Left ventricle myocardium inferior (tissue), 1 donor: ENCODE results near the gene FA2H. TPM values are rescaled to one million over a fixed set of nuclear protein-coding genes. Genes with fewer than 3 reads are reported as not detected.
A peak's percentile ranks its signal among the peaks of the same experiment; 100 is the strongest.
"Not testable (repeated sequence)": the region's sequence is repeated elsewhere in the genome, so short reads cannot be mapped to it uniquely, and the experiment has no call there.

ENCODE experiments used
- DNase-seq: peaks from one replicate; pipeline ENCODE4 v3.0.0-alpha.2; 2020
- H3K27ac ChIP-seq: fragments of 200-600 bp; replicated peaks from 2 replicates; pipeline ENCODE4 v1.8.0; 2021
- H3K27me3 ChIP-seq: fragments of 200-600 bp; 2 replicates; pipeline ENCODE4 v1.8.0; 2021; ENCODE audit warnings: low read depth
- H3K36me3 ChIP-seq: fragments of 200-600 bp; 2 replicates; pipeline ENCODE4 v1.8.0; 2021
- H3K4me1 ChIP-seq: fragments of 200-600 bp; 2 replicates; pipeline ENCODE4 v1.8.0; 2021
- H3K4me3 ChIP-seq: fragments of 200-600 bp; 2 replicates; pipeline ENCODE4 v1.8.0; 2021; ENCODE audit warnings: mild to moderate bottlenecking, moderate library complexity
- H3K9me3 ChIP-seq: fragments of 200-600 bp; replicated peaks from 2 replicates; pipeline ENCODE4 v1.8.0; 2021
- intact Hi-C: fragments of 100-400 bp; cut with micrococcal nuclease; formaldehyde crosslinking; loops from one replicate; pipeline ENCODE4 v1.11.0; 2022
- total RNA-seq: library from RNA; stranded (reverse); fragmentation: NEBNext Ultra II Directional; extraction: Animal tissue kit (Norgen Biotek cat#: 25700); gene quantifications from one replicate; pipeline ENCODE4 v1.2.1, GENCODE V29; 2021
- TF ChIP-seq, protein P1 (sequence below): fragments of 200-600 bp; IDR thresholded peaks from 2 replicates; pipeline ENCODE4 v1.8.0; 2021; ENCODE audit warnings: antibody characterized with exemption, mild to moderate bottlenecking, borderline replicate concordance
- donor health status: DM: no; HTN: yes; CAD: no; lungs with severe emphysema.

FA2H gene
- total RNA-seq, 1 donor from 2014 or later: not detected

DNA sequence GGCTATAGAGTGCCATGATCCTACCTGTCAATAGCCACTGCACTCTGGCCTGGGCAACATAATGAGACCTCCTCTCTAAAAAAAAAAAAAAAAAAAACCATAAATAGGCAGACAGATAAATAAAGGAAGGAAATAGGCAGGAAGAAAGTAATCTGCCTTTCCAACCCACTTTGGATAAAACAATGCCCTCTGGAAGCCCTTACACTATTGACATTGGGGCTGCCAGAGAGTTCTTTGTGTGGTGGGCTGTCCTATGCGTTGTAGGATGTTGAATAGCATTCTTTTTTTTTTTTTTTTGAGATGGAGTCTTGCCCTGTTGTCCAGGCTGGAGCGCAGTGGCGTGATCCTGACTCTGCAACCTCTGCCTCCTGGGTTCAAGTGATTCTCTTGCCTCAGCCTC lies 100.7 kb downstream of the FA2H start:
- TF ChIP-seq, protein P1, sequence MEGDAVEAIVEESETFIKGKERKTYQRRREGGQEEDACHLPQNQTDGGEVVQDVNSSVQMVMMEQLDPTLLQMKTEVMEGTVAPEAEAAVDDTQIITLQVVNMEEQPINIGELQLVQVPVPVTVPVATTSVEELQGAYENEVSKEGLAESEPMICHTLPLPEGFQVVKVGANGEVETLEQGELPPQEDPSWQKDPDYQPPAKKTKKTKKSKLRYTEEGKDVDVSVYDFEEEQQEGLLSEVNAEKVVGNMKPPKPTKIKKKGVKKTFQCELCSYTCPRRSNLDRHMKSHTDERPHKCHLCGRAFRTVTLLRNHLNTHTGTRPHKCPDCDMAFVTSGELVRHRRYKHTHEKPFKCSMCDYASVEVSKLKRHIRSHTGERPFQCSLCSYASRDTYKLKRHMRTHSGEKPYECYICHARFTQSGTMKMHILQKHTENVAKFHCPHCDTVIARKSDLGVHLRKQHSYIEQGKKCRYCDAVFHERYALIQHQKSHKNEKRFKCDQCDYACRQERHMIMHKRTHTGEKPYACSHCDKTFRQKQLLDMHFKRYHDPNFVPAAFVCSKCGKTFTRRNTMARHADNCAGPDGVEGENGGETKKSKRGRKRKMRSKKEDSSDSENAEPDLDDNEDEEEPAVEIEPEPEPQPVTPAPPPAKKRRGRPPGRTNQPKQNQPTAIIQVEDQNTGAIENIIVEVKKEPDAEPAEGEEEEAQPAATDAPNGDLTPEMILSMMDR: no peak
- Histone ChIP-seq H3K4me1 (no peaks in the 10 kb centered on the region), H3K9me3 (no peaks in the 10 kb centered on the region), H3K36me3 (peaks cover 24% of the 10 kb centered on the region), H3K4me3 (no peak overlapping the region), H3K27ac (no peak overlapping the region), H3K27me3 (no peaks in the 10 kb centered on the region)
- no peak for DNase-seq
- intact Hi-C loops: no loop called here

DNA sequence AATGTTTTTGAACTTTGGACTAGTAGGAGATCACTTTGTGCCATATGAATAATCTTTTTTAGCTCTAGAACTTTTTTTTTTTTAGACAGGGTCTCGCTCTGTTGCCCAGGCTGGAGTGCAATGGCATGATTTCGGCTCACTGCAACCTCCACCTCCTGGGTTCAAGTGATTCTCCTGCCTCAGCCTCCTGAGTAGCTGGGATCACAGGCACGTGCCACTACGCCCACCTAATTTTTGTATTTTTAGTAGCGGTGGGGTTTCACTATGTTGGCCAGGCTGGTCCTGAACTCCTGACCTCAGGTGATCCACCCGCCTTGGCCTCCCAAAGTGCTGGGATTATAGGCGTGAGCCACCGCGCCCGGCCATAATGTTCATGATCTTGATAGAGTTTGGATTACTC lies 105.7 kb downstream of the FA2H start:
- H3K4me3 ChIP-seq, H3K27ac ChIP-seq, H3K27me3 ChIP-seq, intact Hi-C loops, H3K9me3 ChIP-seq, DNase-seq: not testable (repeated sequence)
- Histone ChIP-seq H3K36me3 (peaks cover 24% of the 10 kb centered on the region), H3K4me1 (peaks cover 22% of the 10 kb centered on the region)

DNA sequence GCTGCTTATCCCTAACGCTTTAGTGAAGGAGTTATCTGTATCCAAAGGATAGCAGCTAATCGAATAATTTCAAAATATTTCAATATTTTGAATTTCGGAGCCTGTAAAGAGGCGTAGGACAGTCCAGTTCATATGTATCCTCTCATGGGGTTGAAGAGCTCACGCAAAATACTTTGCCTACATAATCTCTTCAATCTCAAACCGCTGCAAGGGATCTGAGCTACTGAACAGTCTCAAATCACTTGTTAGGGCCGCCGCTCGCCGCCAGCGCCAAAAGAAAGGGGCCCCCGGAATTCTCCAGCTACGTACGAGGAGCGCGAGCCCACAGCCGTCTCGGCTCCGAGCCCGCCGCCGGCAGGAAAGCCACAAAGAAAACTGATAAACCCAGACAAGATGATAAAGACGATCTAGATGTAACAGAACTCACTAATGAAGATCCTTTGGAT lies 107.3 kb downstream of the FA2H start:
- peak overlapping the region; percentile 88 for H3K4me3 ChIP-seq
- peaks cover 22% of the 10 kb centered on the region for H3K4me1 ChIP-seq
- H3K36me3 ChIP-seq: peaks cover 28% of the 10 kb centered on the region
- intact Hi-C loops: no loop called here
- H3K9me3 ChIP-seq: no peaks in the 10 kb centered on the region
- no peaks in the 10 kb centered on the region for H3K27me3 ChIP-seq
- TF ChIP-seq, protein P1: no peak
- peak overlapping the region; percentile 60 for H3K27ac ChIP-seq
- peak; percentile 24 for DNase-seq

DNA sequence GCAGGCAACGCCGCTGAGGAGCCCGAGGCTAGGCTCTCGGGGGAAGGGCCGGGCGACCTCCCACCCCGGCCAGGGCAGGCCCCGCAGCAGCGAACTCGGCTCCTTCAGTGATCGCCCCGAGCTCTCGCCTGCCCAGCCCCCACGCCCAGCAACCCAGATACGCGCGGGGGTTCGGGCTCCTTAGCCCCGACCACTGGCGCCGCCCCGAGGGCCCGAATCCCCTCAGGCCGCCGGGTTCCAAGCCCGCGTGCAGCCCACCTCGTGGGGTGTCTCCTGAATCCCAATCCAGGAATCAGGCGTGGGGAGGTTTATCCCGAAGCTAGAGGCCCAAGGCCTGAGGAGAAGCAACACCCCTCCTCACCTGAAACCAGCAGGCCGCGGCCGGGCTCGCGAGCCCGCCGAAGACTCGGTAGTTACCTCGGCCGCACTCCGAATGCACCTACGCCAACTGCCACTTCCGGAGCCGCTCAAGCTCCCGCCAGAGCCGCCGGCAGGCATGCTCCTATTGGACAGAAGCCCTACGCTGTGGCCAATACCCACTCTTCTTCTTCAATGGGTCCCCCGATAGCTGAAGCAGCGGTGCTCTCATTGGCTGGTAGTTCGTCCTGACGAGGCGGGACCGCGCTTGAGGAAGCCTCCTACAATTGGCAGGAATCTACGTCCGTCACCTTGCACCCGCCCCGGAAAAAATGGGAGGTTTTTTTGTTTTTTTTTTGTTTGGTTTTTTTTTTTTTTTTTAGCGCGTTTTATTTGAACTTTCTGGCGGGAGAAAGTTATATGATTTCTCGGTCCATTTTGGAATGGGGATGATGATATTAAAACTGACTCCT lies 108.0 kb downstream of the FA2H start, which contains the start of gene RFWD3:
Gene RFWD3, minus strand, starts transcription at position 453 of the 830 bp plus-strand sequence. CDS start 5,428 bp downstream, outside the sequence.
- Histone ChIP-seq H3K27me3 (no peaks in the 10 kb centered on the region), H3K4me1 (peaks cover 22% of the 10 kb centered on the region), H3K27ac (peak within 1 kb of the TSS; percentile 74), H3K4me3 (peak within 1 kb of the TSS; percentile 88), H3K9me3 (no peaks in the 10 kb centered on the region), H3K36me3 (peaks cover 29% of the 10 kb centered on the region)
- TF ChIP-seq, protein P1: no peak
- peak; percentile 95 for DNase-seq
- intact Hi-C loops: no loop called here

DNA sequence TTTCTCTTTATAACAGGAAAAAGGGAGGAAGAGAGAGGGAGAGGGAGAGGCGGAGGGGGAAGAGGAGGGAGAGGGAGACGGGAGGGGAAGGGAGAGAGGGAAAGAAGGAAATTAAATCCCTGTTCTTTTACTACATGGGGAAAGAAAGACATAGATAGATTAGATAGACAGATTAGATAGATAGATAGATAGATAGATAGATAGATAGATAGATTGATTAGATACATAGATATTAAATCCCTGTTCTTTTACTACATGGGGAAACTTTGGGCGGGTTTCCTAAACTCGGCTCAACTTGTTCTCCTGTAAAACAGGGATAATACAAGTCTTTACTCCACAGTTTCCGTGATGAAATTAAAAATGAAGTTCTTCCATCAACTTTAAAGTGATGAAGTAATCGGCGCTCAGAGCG lies 108.6 kb downstream of the FA2H start:
- peaks cover 35% of the 10 kb centered on the region for H3K36me3 ChIP-seq
- H3K4me1 ChIP-seq: peaks cover 22% of the 10 kb centered on the region
- peak overlapping the region; percentile 88 for H3K4me3 ChIP-seq
- no peaks in the 10 kb centered on the region for H3K9me3 ChIP-seq
- no peaks in the 10 kb centered on the region for H3K27me3 ChIP-seq
- TF ChIP-seq, protein P1: no peak
- peak overlapping the region; percentile 74 for H3K27ac ChIP-seq
- DNase-seq: no peak
- intact Hi-C loops: no loop called here

Other genes starting within 250 kb of the FA2H start
- gene GLG1, start 167.7 kb downstream of the FA2H start, total RNA-seq: 72.7 TPM
- gene RFWD3, start 107.9 kb downstream of the FA2H start, total RNA-seq: 5.9 TPM
- 3.2 TPM for gene MLKL, start 74.0 kb downstream of the FA2H start, total RNA-seq
- 52.5 TPM for gene WDR59, start 210.3 kb upstream of the FA2H start, total RNA-seq
- 22.3 TPM for gene ZNRF1, start 224.2 kb upstream of the FA2H start, total RNA-seq